Right renal cortex interstitium (tissue), 3 donors: ENCODE results near the gene GPR31. TPM values are rescaled to one million over a fixed set of nuclear protein-coding genes. Genes with fewer than 3 reads are reported as not detected.
"Not testable (repeated sequence)": the region's sequence is repeated elsewhere in the genome, so short reads cannot be mapped to it uniquely, and the experiment has no call there.

Experiments
- DNase-seq, 3 donors: peaks; one replicate each; pipeline ENCODE4 v3.0.0-alpha.2; 2013; ENCODE audit warnings: low read depth in 3 of 3, low spot score in 2 of 3
- polyA plus RNA-seq, 3 donors: library from polyadenylated mRNA; unstranded; fragments of 120-200 nt; gene quantifications; one replicate each; pipeline ENCODE4 v1.2.1, GENCODE V29; 2013; ENCODE audit not compliant: insufficient read length in 3 of 3

Gene GPR31
- polyA plus RNA-seq, 3 donors: not detected

DNA sequence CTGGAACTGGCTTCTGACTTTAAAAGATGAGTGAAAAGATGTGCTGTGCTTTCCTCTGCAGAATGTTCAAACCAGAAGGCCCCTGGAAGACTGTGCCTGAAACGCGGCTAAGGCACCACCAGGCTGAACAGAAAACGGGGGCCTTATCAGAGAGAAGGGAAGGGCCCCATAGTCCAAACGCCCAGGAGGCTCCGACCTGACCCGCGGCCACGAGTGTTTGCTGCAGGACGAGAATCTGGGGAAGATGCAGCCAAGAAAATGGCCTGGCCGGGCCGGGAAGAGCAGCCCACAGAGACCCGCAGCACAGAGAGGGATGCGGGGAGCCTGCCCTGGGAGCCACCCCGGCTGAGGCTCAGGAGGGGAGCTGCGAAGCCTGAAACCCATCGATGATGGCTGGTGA, 10.5 kb upstream of the GPR31 start:
- DNase-seq: not testable (repeated sequence)

DNA sequence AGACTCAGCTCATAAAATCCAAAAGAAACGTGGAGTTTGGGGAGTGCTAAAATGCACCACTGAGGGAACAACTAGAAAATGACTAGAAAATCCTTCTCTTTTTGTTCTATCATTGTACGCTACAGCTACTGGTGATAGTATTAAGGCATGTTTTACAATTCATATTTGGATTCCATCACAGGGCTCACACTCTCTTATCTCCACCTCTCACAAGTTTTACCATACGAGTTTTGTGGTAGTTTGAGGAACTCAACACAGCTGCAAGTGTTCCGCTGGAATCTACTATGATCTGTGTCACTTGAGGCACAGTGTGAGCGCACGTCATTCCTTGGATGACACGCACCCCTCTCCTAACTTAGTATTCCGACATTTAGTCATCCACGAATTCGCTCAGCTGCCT, 9.9 kb upstream of the GPR31 start:
- not testable (repeated sequence) for DNase-seq

GRCh38 chr6:167165858-167166471, 8.2 kb upstream of the GPR31 start:
- DNase-seq: no peak

- no peak for DNase-seq
Observed at GRCh38 chr6:167164261-167164660, 6.5 kb upstream of the GPR31 start.

- DNase-seq: no peak
Observed at GRCh38 chr6:167163476-167164011, 5.8 kb upstream of the GPR31 start.

DNA sequence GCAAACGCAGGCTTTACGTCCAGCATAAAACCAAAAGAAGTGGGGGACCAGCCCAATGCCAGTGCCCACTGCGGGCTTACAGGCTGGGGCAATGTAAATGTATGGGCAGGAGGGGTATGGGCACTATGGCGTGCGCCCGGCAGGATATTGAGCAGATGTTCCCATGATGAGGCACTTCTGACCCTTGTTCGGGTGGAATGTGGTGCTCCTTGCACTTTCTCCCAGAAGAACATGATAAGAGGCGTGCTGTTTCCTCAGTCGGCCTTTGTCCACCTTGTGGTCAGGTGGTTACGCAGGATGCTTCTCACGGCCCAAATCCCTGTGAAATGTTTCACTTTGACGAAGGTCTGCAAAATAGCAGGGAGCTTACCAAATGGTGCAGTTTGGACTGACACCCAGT, 4.8 kb upstream of the GPR31 start:
- no peak for DNase-seq

- no peak for DNase-seq
Observed at GRCh38 chr6:167161851-167162467, 4.2 kb upstream of the GPR31 start.

DNA sequence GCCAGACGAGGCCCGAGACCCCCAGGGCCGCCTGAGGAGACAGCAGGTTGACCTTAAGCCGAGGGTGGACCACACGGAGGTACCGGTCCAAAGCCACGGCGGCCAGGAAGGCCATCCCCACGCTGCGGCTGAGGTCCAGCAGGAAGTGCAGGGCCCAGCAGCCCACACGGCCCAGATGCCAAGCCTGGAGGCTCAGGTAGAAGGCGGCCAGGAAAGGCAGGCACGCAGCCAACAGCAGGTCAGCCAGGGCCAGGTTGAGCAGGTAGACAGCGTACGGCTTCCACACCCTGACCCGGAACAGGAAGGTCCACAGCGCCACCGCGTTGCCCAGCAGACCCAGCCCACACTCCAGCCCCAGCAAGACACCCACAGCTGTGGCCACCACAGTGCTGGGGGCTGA, 366 bp downstream of the GPR31 start:
- DNase-seq: no peak

DNA sequence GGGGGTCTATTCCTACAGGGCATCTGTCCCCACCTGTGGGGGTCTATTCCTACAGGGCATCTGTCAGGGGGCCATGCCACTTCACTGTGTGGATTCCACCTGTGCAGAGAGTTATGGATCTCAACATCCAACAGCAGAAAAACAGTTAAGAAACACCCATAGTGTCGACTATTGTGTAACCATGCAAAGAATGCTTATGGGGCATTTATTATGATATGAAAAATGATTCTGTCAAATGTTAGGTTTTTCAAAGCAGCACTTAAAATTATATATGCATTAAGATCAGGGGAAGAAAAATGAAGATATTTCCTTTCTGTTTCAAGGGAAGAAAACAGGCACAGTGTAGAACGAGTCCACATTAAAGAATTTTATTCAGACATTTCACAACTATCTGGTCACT, 2.9 kb downstream of the GPR31 start:
- no peak for DNase-seq

- DNase-seq: no peak
Observed at GRCh38 chr6:167154291-167154690, 3.5 kb downstream of the GPR31 start.

DNA sequence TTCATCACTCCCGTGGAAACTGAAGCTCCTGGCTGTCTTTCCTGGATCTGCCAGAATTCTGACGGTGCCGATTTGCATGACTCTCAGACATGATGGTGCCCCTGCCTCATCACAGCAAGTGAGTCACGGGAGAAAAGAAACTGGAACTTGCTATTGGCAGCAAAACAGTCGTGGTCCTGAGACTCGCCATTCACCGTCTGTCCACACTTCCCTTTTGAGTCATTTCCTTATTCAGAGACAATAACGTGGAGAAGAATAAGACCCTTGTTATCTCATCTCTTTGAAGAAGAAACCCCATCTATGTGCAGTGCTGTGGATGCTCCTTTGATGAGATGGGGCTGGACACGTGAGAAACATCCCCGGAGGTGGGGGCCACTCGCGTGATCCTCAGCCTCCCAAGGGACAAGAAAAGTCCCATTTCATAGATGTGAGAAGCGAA, 4.2 kb downstream of the GPR31 start:
- no peak for DNase-seq

DNA sequence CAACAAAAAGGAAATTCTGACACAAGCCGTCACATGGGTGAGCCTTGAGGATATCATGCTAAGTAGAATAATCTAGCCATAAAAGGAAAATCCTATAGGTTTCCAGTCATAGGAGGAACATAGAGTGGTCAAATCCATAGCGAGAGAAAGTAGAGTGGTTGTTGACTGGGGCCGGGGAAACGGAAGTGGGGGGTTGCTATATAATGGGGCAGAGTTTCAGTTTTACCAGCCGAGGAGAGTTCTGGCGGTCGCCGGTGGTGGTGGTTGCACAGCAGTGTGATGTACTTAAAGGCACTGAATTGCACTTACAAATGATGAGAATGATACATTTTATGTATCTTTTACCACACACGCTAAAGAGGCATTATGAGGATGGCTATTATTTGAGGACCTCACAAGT, 4.9 kb downstream of the GPR31 start:
- DNase-seq: no peak

GRCh38 chr6:167151648-167152047, 6.1 kb downstream of the GPR31 start:
- no peak for DNase-seq

- DNase-seq: no peak
Observed at GRCh38 chr6:167150941-167151549, 6.7 kb downstream of the GPR31 start.

DNA sequence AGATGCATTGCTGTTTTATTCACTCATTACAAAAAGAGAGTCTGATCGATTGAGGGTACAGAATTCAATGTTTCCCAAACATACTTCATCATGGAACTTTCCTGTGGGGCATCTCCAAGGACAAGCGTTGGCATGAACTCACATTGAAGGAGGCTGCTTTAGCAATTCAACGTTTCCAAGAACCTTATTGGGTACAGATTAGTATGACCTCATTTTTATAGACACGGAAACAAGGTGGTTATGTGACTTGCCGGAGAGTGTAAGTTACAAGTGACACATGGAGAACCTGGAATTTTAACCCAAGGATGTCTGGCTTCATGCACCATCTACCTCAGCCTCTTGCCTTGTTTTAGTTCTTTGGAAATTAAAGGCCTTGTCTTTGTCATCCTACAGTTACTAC, 8.8 kb downstream of the GPR31 start:
- no peak for DNase-seq

GRCh38 chr6:167148021-167148420, 9.8 kb downstream of the GPR31 start:
- no peak for DNase-seq

DNA sequence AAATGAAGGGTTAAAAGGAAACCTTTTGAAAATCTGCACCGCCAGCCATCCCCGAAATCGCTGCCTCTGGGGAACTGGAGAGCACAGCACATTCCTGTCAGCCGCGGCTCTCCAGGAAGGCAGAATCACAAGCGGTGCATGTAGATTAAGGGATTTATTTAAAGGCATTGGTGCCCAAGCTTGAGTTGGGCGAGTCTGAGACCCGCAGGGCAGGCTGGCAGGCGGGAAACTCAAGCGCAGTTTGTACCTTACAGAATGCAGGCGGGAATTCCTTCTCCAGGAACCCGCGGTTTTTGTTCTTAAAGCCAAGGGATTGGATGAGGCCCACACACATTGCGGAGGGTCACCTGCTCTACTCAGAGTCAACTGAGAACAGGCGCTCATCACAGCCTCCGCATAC, 10.8 kb downstream of the GPR31 start:
- DNase-seq: no peak

GRCh38 chr6:167146135-167146534, 11.6 kb downstream of the GPR31 start:
- no peak for DNase-seq

DNA sequence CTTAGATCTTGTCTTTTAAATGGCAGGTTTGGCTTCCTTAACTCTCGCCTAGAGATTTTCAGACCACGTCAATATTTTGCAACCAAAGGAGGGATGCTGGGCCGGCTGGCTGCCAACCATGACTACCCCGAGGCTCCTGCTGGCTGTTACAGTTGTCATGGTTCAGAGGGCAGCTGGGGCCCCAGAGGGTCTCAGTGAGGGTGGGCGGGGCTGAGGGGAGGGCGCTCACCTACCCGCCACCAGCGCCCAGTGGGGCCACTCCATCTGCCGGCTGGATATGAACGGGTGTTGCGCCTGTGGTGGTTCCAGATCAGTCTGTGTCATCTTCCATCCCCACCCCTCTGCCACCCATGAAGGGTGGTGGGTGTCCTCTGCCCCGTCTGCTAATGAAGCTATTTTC, 12.3 kb downstream of the GPR31 start:
- DNase-seq: no peak

- no peak for DNase-seq
Observed at GRCh38 chr6:167143041-167143440, 14.7 kb downstream of the GPR31 start.

GRCh38 chr6:167142433-167142761, 15.4 kb downstream of the GPR31 start:
- no peak for DNase-seq
